Glutamatergic neuron (in vitro differentiated cells): ENCODE measurements around the gene ESYT1. TPM values are rescaled to one million over a fixed set of nuclear protein-coding genes. Genes with fewer than 3 reads are reported as not detected.
A peak's percentile ranks its signal among the peaks of the same experiment; 100 is the strongest.

Experiments used
- DNase-seq: peaks from one replicate; pipeline ENCODE4 v3.0.0; 2022
- H3K27ac Mint-ChIP-seq: one replicate; pipeline ENCODE4 v1.8.0; 2020; ENCODE audit warnings: mild to moderate bottlenecking, mixed read lengths, inconsistent platforms; ENCODE audit not compliant: unreplicated experiment
- H3K27me3 Mint-ChIP-seq: one replicate; pipeline ENCODE4 v1.8.0; 2020; ENCODE audit warnings: mild to moderate bottlenecking, moderate library complexity, mixed read lengths, inconsistent platforms; ENCODE audit not compliant: unreplicated experiment
- H3K36me3 Mint-ChIP-seq: one replicate; pipeline ENCODE4 v1.8.0; 2020; ENCODE audit warnings: mild to moderate bottlenecking, mixed read lengths, inconsistent platforms; ENCODE audit not compliant: unreplicated experiment
- H3K4me1 Mint-ChIP-seq: one replicate; pipeline ENCODE4 v1.8.0; 2020; ENCODE audit warnings: mild to moderate bottlenecking, low read depth, mixed read lengths, inconsistent platforms; ENCODE audit not compliant: unreplicated experiment
- H3K4me3 Mint-ChIP-seq: one replicate; pipeline ENCODE4 v1.8.0; 2020; ENCODE audit warnings: mild to moderate bottlenecking, mixed read lengths, inconsistent platforms; ENCODE audit not compliant: unreplicated experiment
- H3K9me3 Mint-ChIP-seq: one replicate; pipeline ENCODE4 v1.8.0; 2020; ENCODE audit warnings: mild to moderate bottlenecking, moderate library complexity, mixed read lengths, inconsistent platforms; ENCODE audit not compliant: unreplicated experiment
- long read RNA-seq: library from polyadenylated mRNA; unstranded; transcript quantifications from one replicate; pipeline ENCODE4 v2.0.0, GENCODE V29; 2020; ENCODE audit not compliant: unreplicated experiment
- total RNA-seq: library from RNA; stranded (reverse); fragmentation: NEBNext Ultra II Directional; extraction: Animal tissue kit (Norgen Biotek cat#: 25700); gene quantifications from one replicate; pipeline ENCODE4 v1.2.1, GENCODE V29; 2021; ENCODE audit not compliant: unreplicated experiment
- TF ChIP-seq, protein P1 (sequence below): fragments of 200-600 bp; sonication (generic); IDR thresholded peaks from one replicate; pipeline ENCODE4 v1.5.0; 2021; ENCODE audit not compliant: partially characterized antibody, unreplicated experiment

The ESYT1 gene, protein sequence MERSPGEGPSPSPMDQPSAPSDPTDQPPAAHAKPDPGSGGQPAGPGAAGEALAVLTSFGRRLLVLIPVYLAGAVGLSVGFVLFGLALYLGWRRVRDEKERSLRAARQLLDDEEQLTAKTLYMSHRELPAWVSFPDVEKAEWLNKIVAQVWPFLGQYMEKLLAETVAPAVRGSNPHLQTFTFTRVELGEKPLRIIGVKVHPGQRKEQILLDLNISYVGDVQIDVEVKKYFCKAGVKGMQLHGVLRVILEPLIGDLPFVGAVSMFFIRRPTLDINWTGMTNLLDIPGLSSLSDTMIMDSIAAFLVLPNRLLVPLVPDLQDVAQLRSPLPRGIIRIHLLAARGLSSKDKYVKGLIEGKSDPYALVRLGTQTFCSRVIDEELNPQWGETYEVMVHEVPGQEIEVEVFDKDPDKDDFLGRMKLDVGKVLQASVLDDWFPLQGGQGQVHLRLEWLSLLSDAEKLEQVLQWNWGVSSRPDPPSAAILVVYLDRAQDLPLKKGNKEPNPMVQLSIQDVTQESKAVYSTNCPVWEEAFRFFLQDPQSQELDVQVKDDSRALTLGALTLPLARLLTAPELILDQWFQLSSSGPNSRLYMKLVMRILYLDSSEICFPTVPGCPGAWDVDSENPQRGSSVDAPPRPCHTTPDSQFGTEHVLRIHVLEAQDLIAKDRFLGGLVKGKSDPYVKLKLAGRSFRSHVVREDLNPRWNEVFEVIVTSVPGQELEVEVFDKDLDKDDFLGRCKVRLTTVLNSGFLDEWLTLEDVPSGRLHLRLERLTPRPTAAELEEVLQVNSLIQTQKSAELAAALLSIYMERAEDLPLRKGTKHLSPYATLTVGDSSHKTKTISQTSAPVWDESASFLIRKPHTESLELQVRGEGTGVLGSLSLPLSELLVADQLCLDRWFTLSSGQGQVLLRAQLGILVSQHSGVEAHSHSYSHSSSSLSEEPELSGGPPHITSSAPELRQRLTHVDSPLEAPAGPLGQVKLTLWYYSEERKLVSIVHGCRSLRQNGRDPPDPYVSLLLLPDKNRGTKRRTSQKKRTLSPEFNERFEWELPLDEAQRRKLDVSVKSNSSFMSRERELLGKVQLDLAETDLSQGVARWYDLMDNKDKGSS
- total RNA-seq, result 144 TPM
- long read RNA-seq, full-length matches to known transcripts, result 15 of 35 reads
- long read RNA-seq, partial matches to known transcripts, result 8 of 35 reads
- long read RNA-seq, other reads (novel, unspliced or antisense), result 12 of 35 reads

DNA sequence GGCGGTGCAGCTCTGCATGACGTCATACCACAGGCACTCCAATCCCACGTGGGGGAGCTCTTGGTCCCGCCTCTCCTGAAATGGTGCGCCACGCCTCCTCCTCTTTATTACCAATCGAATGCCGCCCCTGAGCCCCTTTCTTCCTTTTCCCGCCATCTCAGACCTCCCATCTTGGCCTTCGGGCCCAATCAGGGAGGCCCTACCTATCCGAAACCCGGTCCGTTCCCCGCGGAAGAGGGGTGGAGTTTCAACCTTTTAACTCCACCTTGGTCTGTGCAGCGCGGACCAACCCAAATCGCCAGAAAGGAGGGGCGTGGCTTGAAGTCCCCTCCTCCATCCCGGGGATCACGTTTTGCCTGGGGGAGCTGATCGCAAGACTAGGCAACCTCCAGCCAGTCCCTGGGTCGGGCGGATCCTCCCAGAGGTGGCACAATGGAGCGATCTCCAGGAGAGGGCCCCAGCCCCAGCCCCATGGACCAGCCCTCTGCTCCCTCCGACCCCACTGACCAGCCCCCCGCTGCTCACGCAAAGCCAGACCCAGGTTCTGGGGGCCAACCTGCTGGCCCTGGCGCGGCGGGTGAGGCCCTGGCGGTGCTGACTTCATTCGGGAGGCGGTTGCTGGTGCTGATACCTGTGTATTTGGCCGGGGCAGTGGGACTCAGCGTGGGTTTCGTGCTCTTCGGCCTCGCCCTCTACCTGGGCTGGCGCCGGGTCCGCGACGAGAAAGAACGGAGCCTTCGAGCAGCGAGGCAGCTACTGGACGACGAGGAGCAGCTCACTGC, at the start of gene ESYT1:
ESYT1 (plus strand) TSS at position 380 of the 782 bp plus-strand sequence; CDS start at position 433, 53 bp downstream.
- Mint-ChIP-seq H3K4me3 (peak within 1 kb of the TSS; percentile 99), H3K36me3 (no peaks in the 10 kb centered on the region), H3K4me1 (peaks cover 15% of the 10 kb centered on the region), H3K27ac (peak within 1 kb of the TSS; percentile 95), H3K27me3 (peaks cover 15% of the 10 kb centered on the region), H3K9me3 (peaks cover 12% of the 10 kb centered on the region)
- TF ChIP-seq, protein P1, sequence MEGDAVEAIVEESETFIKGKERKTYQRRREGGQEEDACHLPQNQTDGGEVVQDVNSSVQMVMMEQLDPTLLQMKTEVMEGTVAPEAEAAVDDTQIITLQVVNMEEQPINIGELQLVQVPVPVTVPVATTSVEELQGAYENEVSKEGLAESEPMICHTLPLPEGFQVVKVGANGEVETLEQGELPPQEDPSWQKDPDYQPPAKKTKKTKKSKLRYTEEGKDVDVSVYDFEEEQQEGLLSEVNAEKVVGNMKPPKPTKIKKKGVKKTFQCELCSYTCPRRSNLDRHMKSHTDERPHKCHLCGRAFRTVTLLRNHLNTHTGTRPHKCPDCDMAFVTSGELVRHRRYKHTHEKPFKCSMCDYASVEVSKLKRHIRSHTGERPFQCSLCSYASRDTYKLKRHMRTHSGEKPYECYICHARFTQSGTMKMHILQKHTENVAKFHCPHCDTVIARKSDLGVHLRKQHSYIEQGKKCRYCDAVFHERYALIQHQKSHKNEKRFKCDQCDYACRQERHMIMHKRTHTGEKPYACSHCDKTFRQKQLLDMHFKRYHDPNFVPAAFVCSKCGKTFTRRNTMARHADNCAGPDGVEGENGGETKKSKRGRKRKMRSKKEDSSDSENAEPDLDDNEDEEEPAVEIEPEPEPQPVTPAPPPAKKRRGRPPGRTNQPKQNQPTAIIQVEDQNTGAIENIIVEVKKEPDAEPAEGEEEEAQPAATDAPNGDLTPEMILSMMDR, result no peak
- DNase-seq, result peak; percentile 93

DNA sequence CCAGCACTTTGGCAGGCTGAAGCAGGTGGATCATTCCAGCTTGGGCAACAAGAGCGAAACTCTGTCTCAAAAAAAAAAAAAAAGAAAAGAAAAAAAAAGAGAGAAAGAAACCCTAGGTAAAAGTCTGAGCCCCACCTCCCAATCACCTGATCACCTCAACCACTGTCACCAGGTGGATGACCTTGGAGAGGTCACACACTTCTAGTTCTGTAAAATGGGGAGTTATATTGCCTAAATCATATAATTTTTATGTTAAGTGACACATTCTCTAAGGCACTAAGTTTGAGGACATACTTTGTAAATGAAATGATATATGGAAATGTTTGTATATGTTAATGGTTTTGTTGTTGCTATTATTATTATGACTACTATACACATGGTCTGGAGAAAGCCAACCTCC, 49.6 kb upstream of the ESYT1 start:
- H3K9me3 Mint-ChIP-seq, result peaks cover 7% of the 10 kb centered on the region
- no peak for DNase-seq

DNA sequence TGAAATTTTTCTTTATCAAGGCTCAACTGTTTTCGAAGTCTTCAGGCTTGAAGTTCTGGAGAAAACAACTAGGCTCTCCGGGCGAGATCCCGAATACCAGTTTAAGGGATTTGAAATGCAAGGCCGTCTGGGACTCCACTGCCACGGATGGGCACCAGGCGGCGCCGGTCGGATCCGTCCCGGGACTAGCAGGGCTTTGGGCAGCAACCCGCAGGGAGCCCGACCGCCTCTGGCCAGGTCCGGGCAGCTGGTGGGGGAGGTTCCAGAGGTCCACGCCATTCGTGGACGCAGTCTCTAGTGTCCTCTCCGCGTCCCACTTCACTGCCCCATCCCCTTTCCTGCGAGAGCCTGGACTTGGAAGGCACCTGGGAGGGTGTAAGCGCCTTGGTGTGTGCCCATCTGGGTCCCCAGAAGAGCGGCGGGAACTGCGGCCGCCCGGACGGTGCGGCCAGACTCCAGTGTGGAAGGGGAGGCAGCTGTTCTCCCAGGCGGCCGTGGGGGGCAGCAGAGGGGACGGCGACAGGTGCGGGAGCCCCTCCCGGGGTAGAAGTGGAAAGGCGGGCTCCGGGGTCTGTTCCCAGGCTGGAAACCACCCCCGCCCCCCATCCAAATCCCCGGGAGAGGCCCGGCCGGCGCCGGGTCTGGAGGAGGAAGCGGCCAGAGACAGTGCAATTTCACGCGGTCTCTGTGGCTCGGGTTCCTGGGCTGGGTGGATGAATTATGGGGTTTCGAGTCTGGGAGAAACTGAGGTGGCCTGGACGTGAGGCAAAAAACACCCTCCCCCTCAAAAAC, 48.9 kb upstream of the ESYT1 start:
- no peaks in the 10 kb centered on the region for H3K36me3 Mint-ChIP-seq
- H3K4me1 Mint-ChIP-seq, result no peaks in the 10 kb centered on the region
- TF ChIP-seq, protein P1, result peak; percentile 69
- H3K9me3 Mint-ChIP-seq, result peaks cover 9% of the 10 kb centered on the region
- peak overlapping the region; percentile 87 for H3K4me3 Mint-ChIP-seq
- DNase-seq, result peak; percentile 88
- peak overlapping the region; percentile 43 for H3K27ac Mint-ChIP-seq
- peaks cover 6% of the 10 kb centered on the region for H3K27me3 Mint-ChIP-seq

More for the DNA sequence above, 49.6 kb upstream of the ESYT1 start:
- peak overlapping the region; percentile 80 for H3K4me3 Mint-ChIP-seq
- H3K27ac Mint-ChIP-seq, result no peak overlapping the region
- H3K27me3 Mint-ChIP-seq, result peaks cover 6% of the 10 kb centered on the region
- H3K4me1 Mint-ChIP-seq, result no peaks in the 10 kb centered on the region
- H3K36me3 Mint-ChIP-seq, result no peaks in the 10 kb centered on the region
- TF ChIP-seq, protein P1, result no peak
